ENCODE results near the gene NPVF.

GRCh38 chr7:25263337-25263736 lies 35.1 kb upstream of the NPVF start:
- no peak for TF ChIP-seq CTCF (IDR thresholded peaks at IDR 0.05; ENCODE audit: low read depth, low read length, missing input control)
- no peak for TF ChIP-seq SP1 (IDR thresholded peaks at IDR 0.05)
- TF ChIP-seq, protein P1, sequence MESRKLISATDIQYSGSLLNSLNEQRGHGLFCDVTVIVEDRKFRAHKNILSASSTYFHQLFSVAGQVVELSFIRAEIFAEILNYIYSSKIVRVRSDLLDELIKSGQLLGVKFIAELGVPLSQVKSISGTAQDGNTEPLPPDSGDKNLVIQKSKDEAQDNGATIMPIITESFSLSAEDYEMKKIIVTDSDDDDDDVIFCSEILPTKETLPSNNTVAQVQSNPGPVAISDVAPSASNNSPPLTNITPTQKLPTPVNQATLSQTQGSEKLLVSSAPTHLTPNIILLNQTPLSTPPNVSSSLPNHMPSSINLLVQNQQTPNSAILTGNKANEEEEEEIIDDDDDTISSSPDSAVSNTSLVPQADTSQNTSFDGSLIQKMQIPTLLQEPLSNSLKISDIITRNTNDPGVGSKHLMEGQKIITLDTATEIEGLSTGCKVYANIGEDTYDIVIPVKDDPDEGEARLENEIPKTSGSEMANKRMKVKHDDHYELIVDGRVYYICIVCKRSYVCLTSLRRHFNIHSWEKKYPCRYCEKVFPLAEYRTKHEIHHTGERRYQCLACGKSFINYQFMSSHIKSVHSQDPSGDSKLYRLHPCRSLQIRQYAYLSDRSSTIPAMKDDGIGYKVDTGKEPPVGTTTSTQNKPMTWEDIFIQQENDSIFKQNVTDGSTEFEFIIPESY (IDR thresholded peaks at IDR 0.05): no peak
- no peak for TF ChIP-seq GABPA (IDR thresholded peaks at IDR 0.05 in 1 of 2, conservative IDR thresholded peaks at IDR 0.05 in 1 of 2)
- TF ChIP-seq RAD21 (IDR thresholded peaks at IDR 0.05): no peak
- no peak for TF ChIP-seq ATF3 (IDR thresholded peaks at IDR 0.05)
- TF ChIP-seq YY1 (IDR thresholded peaks at IDR 0.05): no peak

Measured in liver (tissue), 3 donors.